ENCODE data around the gene TMEM88.

- TF ChIP-seq CTCF (IDR thresholded peaks at IDR 0.05; ENCODE audit: poor library complexity) (no peak), EZH2phosphoT487 (IDR thresholded peaks at IDR 0.05; ENCODE audit: low read depth, severe bottlenecking, unreplicated experiment) (no peak)
Observed at GRCh38 chr17:7832431-7832830, 22.4 kb upstream of the TMEM88 start.

Data from hepatocyte (in vitro differentiated cells).